HG03175 (cell line): Measurements from ENCODE around the gene CACNA1A.
"Not testable (repeated sequence)": the region's sequence is repeated elsewhere in the genome, so short reads cannot be mapped to it uniquely, and the experiment has no call there.

Source experiments
- ATAC-seq: cut with Tn5 transposase; IDR thresholded peaks from one replicate; pipeline ENCODE4 v1.9.1; 2021; ENCODE audit warnings: mild to moderate bottlenecking, moderate library complexity; ENCODE audit not compliant: unreplicated experiment

Gene CACNA1A

DNA sequence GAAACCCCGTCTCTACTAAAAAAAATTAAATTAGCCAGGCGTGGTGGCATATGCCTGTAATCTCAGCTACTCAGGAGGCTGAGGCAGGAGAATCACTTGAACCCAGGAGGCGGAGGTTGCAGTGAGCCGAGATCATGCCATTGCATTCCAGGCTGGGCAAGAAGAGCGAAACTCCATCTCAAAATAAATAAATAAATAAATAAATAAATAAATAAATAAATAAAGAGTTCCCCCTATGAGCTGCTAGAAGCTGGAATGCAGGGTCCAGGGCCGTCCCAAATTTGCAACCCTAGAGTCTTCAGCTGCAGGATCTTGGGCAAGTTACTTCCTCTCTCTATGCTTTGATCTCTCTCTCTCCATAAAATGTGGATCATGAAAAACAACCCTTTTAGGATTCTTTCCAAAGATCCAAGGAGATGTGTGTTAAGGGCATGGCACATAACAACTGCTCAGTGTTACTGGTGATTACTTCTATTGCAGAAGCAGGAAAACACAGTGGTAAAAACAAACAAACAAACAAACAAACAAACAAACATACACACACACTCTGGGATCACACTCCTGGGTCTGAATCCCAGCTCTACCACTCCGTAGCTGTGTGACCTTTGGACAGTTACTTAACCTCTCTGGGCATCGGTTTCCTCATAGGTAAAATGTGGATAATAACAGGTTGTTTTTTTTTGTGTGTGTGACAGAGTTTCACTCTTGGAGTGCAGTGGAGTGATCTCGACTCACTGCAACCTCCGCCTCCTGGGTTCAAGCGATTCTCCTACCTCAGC, 78.8 kb downstream of the CACNA1A start:
- no peak for ATAC-seq

DNA sequence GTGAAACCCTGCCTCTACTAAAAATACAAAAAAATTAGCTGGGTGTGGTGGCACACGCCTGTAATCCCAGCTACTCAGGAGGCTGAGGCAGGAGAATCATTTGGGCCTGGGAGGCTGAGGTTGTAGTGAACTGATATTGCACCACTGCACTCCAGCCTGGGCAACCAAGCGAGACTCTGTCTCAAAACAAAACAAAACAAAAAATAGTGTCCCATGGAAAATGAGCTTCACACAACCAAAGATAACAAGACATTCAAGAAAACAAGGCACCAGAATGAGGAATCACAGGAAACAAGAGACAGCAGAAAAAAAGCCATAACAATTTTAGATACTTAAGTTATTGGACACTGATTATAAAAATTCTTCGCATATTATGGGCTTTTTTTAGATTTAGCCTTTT, 80.4 kb downstream of the CACNA1A start:
- ATAC-seq: not testable (repeated sequence)

DNA sequence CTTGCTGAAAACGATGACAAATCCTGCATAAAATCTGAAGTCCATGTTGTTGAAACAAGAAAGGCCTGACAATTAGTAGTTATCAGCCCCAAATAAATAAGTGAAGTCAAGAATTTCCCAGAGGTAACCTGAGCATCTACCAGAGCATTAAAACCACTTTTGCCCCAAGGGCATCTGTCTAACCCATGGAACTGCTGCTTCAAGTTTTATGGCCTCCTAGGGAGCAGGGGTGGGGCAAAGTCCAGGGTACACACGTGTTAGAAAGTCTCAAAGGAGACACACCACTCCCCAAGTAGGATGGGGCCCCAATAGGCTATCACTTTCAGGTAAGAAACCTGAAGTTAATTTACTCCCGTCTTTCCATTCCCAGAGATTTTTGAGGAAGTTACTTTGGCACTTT, 81.1 kb downstream of the CACNA1A start:
- ATAC-seq: no peak

DNA sequence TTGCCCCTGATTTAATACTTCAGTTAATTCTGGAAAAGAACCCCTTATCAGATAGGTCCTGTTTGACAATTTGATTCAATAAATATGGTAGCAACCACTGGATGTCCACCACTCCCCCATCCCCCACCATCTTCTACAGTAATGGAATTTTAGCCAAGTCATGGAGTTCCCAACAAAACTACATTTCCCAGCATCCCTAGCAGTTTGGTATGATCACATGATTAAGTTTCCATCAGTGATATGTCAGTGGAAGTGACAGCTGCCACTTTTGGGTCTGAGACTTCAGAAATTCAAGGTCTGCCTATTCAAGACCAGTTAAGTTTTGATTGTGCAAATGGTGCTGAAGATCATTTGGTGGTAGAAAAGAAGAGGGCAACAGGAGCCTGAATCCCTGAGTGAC, 85.5 kb downstream of the CACNA1A start:
- no peak for ATAC-seq

DNA sequence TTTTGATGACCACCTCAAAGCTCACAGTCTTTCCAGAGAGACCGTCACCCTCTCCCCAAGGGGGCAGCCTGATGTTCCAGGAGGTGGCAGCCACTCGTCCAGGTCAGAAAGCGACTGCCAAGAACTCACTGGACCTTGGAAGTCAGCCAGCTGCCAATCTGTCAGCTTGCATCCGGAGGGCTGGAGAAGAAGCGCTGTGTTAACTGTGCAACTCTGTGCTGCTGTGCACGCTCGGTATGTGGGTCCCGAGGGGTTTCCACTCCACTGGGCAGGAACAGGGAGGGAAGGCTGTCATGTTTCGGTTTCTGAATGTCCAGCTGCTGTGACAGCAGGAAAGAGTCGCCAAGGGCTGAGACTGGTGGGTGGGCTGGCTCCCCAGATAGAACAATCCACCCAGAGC, 89.2 kb downstream of the CACNA1A start:
- ATAC-seq: no peak

DNA sequence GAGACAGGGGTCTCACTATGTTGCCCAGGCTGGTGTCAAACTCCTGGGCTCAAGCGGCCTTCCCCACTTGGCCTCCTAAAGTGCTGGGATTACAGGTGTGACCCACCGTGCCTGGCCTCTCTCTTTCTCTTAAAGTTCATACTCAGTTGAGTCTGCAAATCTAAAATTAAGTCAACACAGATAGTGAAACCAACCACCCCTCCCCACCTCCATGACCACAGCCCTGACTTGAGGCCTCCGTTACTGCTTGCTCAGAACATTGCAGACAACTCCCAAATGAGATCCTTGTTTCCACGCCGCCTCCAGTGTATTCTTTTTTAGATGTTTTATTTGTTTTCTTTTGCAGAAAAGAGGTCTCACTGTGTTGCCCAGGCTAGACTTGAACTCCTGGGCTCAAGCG, 94.4 kb downstream of the CACNA1A start:
- ATAC-seq: no peak

DNA sequence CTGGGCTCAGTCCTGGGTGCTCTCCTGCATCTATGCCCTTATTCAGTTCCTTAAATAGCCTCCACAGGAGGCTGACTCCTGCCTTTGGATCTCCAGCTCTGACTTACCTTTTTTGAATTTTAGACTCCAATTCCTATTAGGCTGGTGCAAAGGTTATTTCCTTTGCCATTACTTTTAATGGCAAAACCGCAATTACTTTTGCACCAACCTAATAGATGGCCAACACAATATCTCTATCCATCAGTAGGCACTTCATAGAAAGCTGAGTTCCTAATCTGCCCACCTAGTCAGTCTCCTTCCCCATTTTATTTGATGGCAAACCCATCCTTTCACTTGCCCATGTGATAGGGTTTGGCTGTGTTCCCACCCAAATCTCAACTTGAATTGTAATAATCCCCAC, 95.3 kb downstream of the CACNA1A start:
- ATAC-seq: no peak

DNA sequence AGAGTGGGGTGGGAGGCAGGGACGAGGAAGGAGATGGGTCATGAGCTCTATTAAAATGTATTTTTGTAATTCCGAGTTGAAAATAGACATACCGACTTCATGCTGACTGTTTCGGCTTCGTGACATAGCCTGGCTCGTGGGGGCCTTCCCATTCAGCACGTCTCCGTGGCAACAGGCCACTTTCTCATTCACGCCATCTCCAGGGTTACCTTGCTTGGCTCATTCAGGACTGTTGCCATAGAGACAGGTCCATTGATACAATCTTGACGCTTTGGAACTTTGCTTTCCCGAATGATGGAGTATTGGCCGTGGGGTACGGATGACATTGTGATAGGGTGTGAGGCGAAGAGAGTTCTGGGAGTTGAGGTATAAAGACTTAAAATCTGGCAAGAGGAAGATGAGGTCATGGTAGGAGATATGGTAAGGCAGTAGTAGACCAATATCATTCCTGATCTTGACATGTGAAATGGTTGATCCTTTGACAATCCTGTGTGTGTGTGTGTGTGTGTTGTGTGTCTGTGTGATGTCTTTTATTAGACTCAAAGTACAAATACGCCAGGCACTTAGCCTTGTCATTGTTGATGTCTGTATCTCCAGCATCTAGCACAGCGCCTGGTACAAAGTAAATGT, 97.3 kb downstream of the CACNA1A start:
- ATAC-seq: no peak

DNA sequence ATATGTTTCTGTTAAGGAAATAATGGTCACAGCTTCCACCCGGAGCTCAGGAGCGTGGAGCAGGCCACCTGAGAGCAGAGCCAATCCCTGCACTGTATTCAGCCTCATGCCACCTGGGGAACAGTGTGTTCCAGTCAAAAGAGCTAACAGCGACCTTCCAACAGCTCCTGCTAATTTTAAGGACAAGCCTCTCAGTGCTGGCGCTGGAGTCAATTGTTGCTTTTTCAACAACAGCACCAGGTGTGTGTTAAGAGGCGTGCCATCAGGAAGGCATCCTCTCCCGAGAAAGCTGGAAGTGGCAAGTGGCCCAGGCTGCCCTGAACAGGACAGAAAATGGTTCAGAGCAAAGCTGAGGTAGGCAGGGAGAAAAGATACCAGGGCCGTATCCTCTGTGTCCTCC, 102.0 kb downstream of the CACNA1A start:
- no peak for ATAC-seq

DNA sequence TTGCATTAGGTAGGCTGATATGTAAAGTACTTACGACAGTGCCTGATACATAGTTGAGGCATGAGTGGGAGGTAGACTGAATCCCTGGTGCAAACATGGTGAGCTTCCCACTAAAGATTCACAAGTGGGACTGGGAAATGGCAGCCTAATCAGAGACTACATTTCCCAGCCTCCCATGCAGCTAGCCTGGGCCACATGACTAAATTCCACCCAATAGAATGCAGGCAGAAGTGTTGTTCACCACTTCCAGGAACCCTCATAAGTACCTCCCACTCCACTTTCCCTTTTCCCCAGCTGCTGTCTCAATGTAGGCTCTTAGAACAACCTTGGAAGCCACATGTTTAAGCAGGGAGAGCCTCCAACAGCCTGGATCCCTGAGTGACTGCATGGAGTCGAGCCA, 104.9 kb downstream of the CACNA1A start:
- no peak for ATAC-seq

DNA sequence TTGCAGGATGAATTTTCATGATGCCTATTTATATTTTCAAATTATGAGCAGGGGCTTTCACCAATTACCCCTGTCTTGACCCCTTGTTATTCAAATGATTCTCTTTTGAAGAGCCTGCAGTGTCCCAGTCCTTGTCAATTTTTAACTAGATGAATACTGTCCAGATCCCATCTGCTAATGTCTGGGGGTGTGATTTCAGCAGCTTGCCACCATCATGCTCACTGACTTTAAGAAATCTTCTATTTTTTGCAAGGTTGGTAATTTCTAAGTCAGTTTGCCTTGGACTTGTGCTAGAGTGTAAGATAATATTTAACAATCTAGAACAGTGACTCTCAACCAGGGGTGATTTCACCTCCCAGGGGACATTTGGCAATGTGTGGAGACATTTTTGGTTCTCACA, 106.0 kb downstream of the CACNA1A start:
- ATAC-seq: no peak

DNA sequence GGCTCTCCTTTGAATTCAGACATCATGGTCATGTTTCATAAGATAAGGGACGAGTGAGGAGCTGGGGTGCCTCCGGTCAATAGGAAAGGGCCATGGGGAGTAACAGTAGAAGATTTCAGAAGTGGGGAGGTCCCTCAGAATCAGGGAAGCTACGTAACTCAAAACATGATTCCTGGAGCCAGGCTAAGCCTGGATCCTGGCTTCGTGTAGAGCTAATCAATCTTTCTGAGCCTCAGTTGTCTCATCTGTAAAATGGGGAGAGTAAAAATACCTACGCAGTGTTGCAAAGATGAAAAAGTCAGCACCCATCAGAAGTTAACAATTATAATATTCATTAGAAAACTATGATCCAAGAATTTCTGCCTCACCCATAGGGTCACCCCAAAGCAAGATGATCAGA, 106.5 kb downstream of the CACNA1A start:
- no peak for ATAC-seq

DNA sequence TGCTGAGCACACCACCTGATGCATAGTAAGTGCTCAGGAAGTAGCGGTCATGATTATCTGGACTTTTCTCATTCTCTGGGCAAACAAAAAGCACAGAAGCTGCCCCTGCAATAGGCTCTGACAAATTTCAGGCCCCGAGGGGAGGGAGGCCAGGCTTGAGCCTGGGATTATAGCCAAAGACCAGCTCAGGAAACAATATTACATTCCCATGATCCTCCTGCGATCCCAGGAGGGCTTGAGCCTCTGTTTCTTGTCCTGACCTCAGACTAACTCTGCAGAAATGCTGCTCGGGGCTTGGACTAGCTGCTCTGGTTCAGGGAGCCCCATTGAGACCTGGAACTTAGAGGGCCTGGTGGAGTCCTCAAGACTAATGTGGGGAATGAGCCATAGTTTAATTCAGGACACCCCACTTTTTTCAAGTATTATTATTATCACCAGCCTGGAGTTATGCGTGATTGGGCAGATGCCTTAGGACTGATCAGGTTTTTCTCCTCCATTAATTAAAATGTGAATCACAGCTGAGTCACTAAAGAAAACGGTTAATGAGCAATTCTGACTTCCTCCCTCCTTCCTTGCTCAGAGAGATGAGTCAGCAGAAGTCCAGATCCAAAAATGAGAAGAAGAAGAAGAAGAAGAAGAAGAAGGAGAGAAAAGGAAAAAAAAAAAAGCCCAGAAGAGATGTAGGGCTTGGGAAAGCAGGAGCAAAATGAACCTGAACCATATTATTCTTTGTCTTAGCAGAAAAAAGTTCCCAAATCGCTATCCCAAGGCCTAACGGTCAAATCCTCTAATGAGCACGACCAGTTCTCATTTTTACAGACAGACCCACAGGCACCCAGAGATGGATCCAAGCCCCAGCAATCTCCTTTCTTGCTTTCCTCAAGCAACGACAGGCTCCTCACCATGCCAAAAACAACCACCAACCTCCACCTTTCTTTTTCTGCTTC, 107.2 kb downstream of the CACNA1A start:
- ATAC-seq: no peak

DNA sequence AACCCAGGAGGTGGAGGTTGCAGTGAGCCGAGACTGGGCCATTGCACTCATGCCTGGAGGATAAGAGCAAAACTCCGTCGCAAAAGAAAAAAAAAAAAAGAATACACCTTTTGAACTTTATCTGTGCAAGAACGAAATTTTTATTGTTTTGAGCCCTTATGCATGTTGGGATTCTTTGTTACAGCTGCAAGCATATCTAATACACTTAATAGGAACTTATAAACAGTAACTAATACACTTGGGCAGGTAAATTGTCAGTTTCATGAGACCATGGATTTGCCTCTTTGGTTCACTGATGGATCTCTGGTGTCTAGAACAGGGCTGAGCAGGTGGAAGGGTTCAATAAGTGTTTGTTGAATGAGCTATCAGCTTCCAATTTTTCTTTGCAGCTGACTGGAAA, 108.1 kb downstream of the CACNA1A start:
- no peak for ATAC-seq

DNA sequence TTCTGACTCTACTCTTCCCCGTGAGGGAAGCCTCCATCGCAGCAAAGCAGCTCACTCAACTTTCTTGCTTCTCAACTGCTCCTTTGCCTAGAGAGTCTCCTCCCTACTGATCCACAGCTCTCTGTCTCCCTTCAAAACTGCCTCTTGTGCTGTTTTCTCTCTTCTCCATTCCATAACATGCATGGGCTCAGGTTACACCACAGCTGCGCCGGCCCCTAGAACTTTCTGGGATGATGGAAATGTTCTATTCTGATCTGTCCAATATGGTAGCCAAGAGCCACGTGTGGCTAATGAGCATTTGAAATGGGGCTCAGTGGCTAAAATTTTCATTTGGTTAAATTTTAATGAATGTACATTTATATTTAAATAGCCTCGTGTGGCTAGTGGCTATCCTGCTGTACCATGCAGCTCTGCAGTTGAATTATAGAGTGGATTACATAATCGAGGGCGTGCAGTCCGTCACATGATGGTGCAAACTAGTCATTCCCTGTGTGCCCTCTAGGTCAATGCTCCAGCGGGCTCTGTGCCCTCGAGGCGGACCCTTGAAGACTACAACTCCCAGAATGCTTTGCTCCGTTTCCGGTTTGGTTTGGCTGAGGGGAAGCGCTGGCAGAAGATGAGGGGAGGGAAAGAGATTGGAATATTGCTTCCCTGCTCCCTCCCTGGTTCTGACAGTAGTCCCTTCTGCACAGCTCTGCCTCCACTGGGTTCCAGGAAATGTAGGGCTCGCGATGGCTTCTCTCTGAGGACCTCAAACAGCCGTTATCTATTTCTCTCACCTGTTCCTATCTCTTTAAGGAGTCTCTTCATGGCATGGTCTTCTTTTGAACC, 109.8 kb downstream of the CACNA1A start:
- ATAC-seq: no peak

DNA sequence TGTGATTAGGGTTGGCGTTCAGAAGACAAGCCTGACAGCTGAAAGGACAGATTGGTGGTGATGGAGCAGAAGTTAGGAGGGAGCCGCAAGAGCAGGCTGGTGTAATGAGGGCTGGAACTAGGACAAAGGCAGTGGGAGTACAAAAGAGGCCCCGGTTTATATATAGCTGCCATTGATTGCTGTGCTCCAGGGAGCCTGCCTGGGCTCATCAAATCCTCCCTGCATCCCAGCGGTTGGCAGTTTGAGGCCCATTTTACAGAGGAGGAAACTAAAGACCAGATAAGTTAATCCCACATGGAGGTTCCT, 123.7 kb downstream of the CACNA1A start:
- no peak for ATAC-seq

DNA sequence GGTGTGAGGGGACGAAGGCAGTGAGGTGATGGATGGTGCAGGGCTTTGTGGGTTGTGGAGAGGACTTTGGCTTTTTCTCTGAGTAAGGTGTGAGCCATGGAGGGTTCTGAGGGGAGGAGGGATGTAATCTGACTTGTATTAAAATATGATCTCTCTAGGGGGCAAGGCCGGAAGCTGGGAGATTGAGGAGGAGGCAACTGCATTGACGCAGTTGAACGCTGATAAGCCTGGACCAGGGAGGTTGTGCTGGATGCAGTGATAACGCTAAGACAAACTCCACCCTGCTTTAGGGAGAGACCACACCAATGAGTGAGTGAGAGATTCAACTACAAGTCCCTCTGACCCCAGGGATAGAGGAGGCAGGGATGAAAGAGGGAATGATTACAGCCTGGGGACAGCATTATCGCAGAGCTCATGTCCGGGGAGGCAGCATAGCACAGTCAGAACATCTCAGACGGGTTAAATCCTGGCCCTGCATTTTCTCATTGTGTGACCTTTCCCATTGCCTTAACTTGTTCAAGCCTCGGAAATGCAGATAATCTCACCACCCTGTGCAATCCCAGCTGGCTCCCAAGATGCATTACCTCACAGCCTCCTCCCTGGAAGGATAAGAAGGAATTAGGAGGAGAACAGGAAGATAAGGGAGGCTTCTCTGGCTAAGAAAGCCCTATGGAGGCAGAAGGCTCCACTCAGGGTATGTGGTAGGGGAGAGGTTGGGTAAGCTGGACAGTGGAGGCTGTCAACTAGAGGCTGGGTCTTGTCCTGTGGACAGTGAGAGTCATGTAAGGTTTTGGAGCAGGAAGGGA, 124.2 kb downstream of the CACNA1A start:
- no peak for ATAC-seq

DNA sequence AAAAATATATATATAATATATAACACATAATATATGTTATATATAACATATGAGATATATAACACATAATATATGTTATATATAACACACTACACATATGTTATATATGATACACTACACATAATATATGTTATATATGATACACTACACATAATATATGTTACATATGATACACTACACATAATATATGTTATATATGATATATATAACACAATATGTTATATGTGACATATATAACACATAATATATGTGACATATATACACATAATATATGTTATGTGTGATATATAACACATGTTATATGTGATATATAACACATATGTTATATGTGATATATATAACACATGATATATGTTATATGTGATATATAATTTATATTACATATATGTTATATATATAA, 129.7 kb downstream of the CACNA1A start:
- ATAC-seq: no peak

DNA sequence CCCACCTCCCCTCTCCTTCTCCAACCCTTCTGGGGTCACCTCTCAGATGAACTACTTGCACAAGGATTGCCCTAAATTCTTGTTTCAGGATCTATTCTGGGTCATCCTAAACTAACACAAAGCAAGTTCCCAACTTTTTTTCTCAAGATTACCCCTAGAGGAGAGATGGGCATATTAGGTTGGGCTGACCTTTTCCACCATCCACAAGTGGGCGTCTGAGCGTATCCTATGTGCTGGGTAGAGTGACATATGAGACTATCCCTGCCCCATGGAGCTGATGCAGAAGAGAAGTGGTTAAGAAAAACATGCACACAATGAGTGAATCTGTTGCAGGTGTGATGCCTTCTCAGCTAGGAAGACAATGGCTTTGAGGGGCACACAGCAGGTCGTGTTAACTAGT, 132.7 kb downstream of the CACNA1A start:
- ATAC-seq: no peak

DNA sequence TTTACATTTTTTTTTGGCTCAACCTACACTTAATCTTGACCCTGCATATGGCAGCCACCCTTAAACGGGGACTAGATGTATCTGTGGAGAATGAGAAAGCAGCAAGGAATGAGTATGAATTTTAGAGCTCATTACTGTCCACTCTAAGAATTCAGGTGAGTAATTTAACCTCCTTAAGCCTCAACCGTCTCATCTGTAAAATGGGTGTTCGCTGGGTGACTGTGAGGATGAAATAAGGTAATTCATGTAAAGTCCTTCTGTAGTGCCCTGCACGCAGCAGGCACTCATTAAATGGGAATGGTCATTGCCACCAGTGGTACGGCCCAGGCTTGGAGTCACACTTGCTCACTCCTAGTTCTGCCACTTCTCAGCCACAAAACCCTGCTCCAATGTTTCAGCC, 135.3 kb downstream of the CACNA1A start:
- no peak for ATAC-seq
